ENCODE measurements around the gene IL22RA1. TPM values are rescaled to one million over a fixed set of nuclear protein-coding genes. Genes with fewer than 3 reads are reported as not detected.

Gene IL22RA1
- total and polyA plus RNA-seq, 12 donors: 0.06 to 0.76 (median 0.26) TPM; not detected in 2

- intact Hi-C loops (cut with DNase I): loop anchor here in 1 of 2 donors (5.0 to 10.0 kb wide), 2 partner anchors 213 to 311 kb away; no protein-coding TSS in a partner anchor
- H3K27ac ChIP-seq: no peak overlapping the region
- no peaks in the 10 kb centered on the region for H3K36me3 ChIP-seq (replicated peaks in 1 of 2)
- DNase-seq: no peak
- H3K4me1 ChIP-seq (replicated peaks in 1 of 2): no peaks in the 10 kb centered on the region
- no peak overlapping the region for H3K4me3 ChIP-seq
- no peaks in the 10 kb centered on the region for H3K9me3 ChIP-seq (replicated peaks in 1 of 3)
- H3K27me3 ChIP-seq: no peaks in the 10 kb centered on the region
- WGBS, 4 donors: 65 to 72% (median 67%) methylated on average over 5 of the region's 5 CpGs
- TF ChIP-seq POLR2A (IDR thresholded peaks at IDR 0.05): no peak
- TF ChIP-seq CTCF (IDR thresholded peaks at IDR 0.05): no peak
These were observed 68.7 kb downstream of the IL22RA1 start for GRCh38 chr1:24074196-24074595.

- Histone ChIP-seq H3K27me3 (no peaks in the 10 kb centered on the region), H3K4me3 (no peak overlapping the region), H3K36me3 (replicated peaks in 1 of 2) (no peaks in the 10 kb centered on the region), H3K4me1 (replicated peaks in 1 of 2) (no peaks in the 10 kb centered on the region), H3K27ac (no peak overlapping the region), H3K9me3 (replicated peaks in 1 of 3) (no peaks in the 10 kb centered on the region)
- TF ChIP-seq POLR2A (IDR thresholded peaks at IDR 0.05) (no peak), CTCF (IDR thresholded peaks at IDR 0.05) (no peak)
- intact Hi-C loops (cut with DNase I): loop anchor here in 1 of 2 donors (5.0 to 10.0 kb wide), 2 partner anchors 215 to 313 kb away; no protein-coding TSS in a partner anchor
- no peak for DNase-seq
- WGBS, 4 donors: 83 to 89% (median 85%) methylated on average over 6 to 7 of the region's 7 CpGs
These were observed 71.0 kb downstream of the IL22RA1 start for GRCh38 chr1:24071941-24072340.

- Histone ChIP-seq H3K27me3 (no peaks in the 10 kb centered on the region), H3K9me3 (replicated peaks in 1 of 3) (no peaks in the 10 kb centered on the region), H3K4me3 (no peak overlapping the region), H3K4me1 (replicated peaks in 1 of 2) (no peaks in the 10 kb centered on the region), H3K27ac (no peak overlapping the region), H3K36me3 (replicated peaks in 1 of 2) (no peaks in the 10 kb centered on the region)
- DNase-seq: peak; percentile 69 to 87 (median 82)
- intact Hi-C loops (cut with DNase I): loop anchor here in 1 of 2 donors (5.0 to 10.0 kb wide), 2 partner anchors 216 to 314 kb away; no protein-coding TSS in a partner anchor
- 6 to 49% (median 25%) methylated on average over 9 to 15 of the region's 15 CpGs for WGBS, 4 donors
- TF ChIP-seq CTCF (IDR thresholded peaks at IDR 0.05) (peak; percentile 80 to 93 (median 86)), POLR2A (IDR thresholded peaks at IDR 0.05) (no peak)
These were observed 72.0 kb downstream of the IL22RA1 start for GRCh38 chr1:24070821-24071393.

- H3K27me3 ChIP-seq: no peaks in the 10 kb centered on the region
- TF ChIP-seq CTCF (IDR thresholded peaks at IDR 0.05): no peak
- TF ChIP-seq POLR2A (IDR thresholded peaks at IDR 0.05): no peak
- H3K4me3 ChIP-seq: no peak overlapping the region
- no peak for DNase-seq
- H3K4me1 ChIP-seq (replicated peaks in 1 of 2): no peaks in the 10 kb centered on the region
- no peak overlapping the region for H3K27ac ChIP-seq
- no peaks in the 10 kb centered on the region for H3K36me3 ChIP-seq (replicated peaks in 1 of 2)
- H3K9me3 ChIP-seq (replicated peaks in 1 of 3): no peaks in the 10 kb centered on the region
- intact Hi-C loops (cut with DNase I): loop anchor here in 1 of 2 donors (5.0 to 10.0 kb wide), 2 partner anchors 217 to 315 kb away; no protein-coding TSS in a partner anchor
- 55 to 71% (median 56%) methylated on average over 7 of the region's 7 CpGs for WGBS, 4 donors
These were observed 73.1 kb downstream of the IL22RA1 start for GRCh38 chr1:24069817-24070216.

Other genes starting within 250 kb of the IL22RA1 start
- gene CNR2, start 229.8 kb downstream of the IL22RA1 start, total RNA-seq: under 1 TPM in 2 of 9 donors, not detected in 7; 0.06 to 0.09 TPM
- under 1 TPM in 1 of 3 donors, not detected in 2; 0.08 TPM for gene CNR2, start 229.8 kb downstream of the IL22RA1 start, polyA plus RNA-seq
- 100 to 1,000 TPM in 8 of 9 donors, 10 to 100 TPM in 1; 57.6 to 175 (median 137) TPM for gene PNRC2, start 183.3 kb downstream of the IL22RA1 start, total RNA-seq
- 100 to 1,000 TPM in 1 of 3 donors, 10 to 100 TPM in 2; 72.9 to 187 (median 81.0) TPM for gene PNRC2, start 183.3 kb downstream of the IL22RA1 start, polyA plus RNA-seq
- 100 to 1,000 TPM in 7 of 9 donors, 10 to 100 TPM in 2; 65.8 to 185 (median 107) TPM for gene SRSF10, start 162.8 kb downstream of the IL22RA1 start, total RNA-seq
- 100 to 1,000 TPM in 1 of 3 donors, 10 to 100 TPM in 2; 90.0 to 190 (median 99.0) TPM for gene SRSF10, start 162.8 kb downstream of the IL22RA1 start, polyA plus RNA-seq
- gene MYOM3, start 31.0 kb downstream of the IL22RA1 start, total RNA-seq: 1 to 10 TPM in 1 of 9 donors, under 1 TPM in 8; 0.11 to 7.0 (median 0.18) TPM
- under 1 TPM; 0.09 to 0.40 (median 0.30) TPM for gene MYOM3, start 31.0 kb downstream of the IL22RA1 start, polyA plus RNA-seq
- gene IFNLR1, start 44.1 kb upstream of the IL22RA1 start, total RNA-seq: 10 to 100 TPM in 1 of 9 donors, 1 to 10 TPM in 8; 2.0 to 11.5 (median 4.2) TPM
- 1 to 10 TPM; 1.8 to 4.0 (median 2.7) TPM for gene IFNLR1, start 44.1 kb upstream of the IL22RA1 start, polyA plus RNA-seq
- gene GRHL3, start 176.2 kb upstream of the IL22RA1 start, total RNA-seq: under 1 TPM in 2 of 9 donors, not detected in 7; 0.17 to 0.20 TPM
- under 1 TPM in 2 of 3 donors, not detected in 1; 0.10 to 0.15 TPM for gene GRHL3, start 176.2 kb upstream of the IL22RA1 start, polyA plus RNA-seq